Measurements from ENCODE around the gene REM1. TPM values are rescaled to one million over a fixed set of nuclear protein-coding genes. Genes with fewer than 3 reads are reported as not detected.

The REM1 gene
- total RNA-seq, 1 experiment from 2014 or later = not detected

- no CpG with 5 or more reads among the region's 31 CpGs for WGBS (ENCODE audit: extremely low coverage, insufficient read length, low lambda C conversion rate)
- H3K27me3 ChIP-seq (ENCODE audit: insufficient read depth, low read length) = 0 out of 2 replicates have a peak, but pooled peaks cover 2% of the 10 kb centered on the region
- TF ChIP-seq CTCF (conservative IDR thresholded peaks at IDR 0.05) = no peak
These were observed 10.6 kb downstream of the REM1 start for GRCh38 chr20:31485450-31486339.

More at GRCh38 chr20:31485450-31486339, 10.6 kb downstream of the REM1 start:
- Histone ChIP-seq H2AK5ac (ENCODE audit: insufficient read length, low read length) (no peak overlapping the region), H3K4me2 (ENCODE audit: insufficient read depth, insufficient read length, low read length) (peak overlapping the region; percentile 10), H3K18ac (ENCODE audit: insufficient read length, low read depth, low read length) (no peak overlapping the region), H3K79me1 (ENCODE audit: insufficient read depth, low read depth, low read length, poor library complexity, severe bottlenecking) (no peaks in the 10 kb centered on the region), H3K14ac (ENCODE audit: insufficient read depth, low read length) (no peak overlapping the region), H2BK120ac (ENCODE audit: low read depth, low read length, poor library complexity, severe bottlenecking) (no peak overlapping the region), H3K4me1 (ENCODE audit: insufficient read depth, low read length) (no peaks in the 10 kb centered on the region), H3K79me2 (ENCODE audit: insufficient read depth, low read length) (no peaks in the 10 kb centered on the region), H3K23ac (ENCODE audit: insufficient read length, low read depth, low read length) (no peak overlapping the region), H3K56ac (ENCODE audit: insufficient read length, low read depth, low read length) (no peak overlapping the region), H4K8ac (replicated peaks; ENCODE audit: insufficient read length, low read depth, low read length) (no peak overlapping the region), H3K9ac (ENCODE audit: extremely low read depth, insufficient read length, low read length) (no peak overlapping the region), H3K27ac (ENCODE audit: insufficient read length, low read depth, low read length) (no peak overlapping the region), H3K9me3 (ENCODE audit: control insufficient read depth, low read depth, low read length) (peaks cover 72% of the 10 kb centered on the region), H3K23me2 (ENCODE audit: insufficient read length, low read depth, low read length, poor library complexity, severe bottlenecking) (no peaks in the 10 kb centered on the region), H2BK5ac (ENCODE audit: insufficient read length, low read length) (no peak overlapping the region), H2BK12ac (ENCODE audit: insufficient read length, low read depth, low read length) (no peak overlapping the region), H3K4ac (ENCODE audit: low read depth, low read length) (no peak overlapping the region), H4K5ac (ENCODE audit: insufficient read length, low read depth, low read length) (no peak overlapping the region), H3T11ph (ENCODE audit: low read length) (no peak overlapping the region), H2BK20ac (ENCODE audit: low read depth, low read length, poor library complexity, severe bottlenecking) (no peak overlapping the region), H2BK15ac (ENCODE audit: low read depth, low read length) (no peak overlapping the region), H4K20me1 (ENCODE audit: control insufficient read depth, insufficient read depth, insufficient read length) (no peaks in the 10 kb centered on the region), H4K91ac (ENCODE audit: insufficient read length, low read depth, low read length) (no peak overlapping the region), H2AFZ (ENCODE audit: low read length) (no peak overlapping the region)
- H3K36me3 Mint-ChIP-seq (ENCODE audit: insufficient read depth in 1 of 3, low read depth in 3 of 3) = peaks cover 8 to 44% (median 23%) of the 10 kb centered on the region in 3 experiments
- H3K9me3 Mint-ChIP-seq = peaks cover 77 to 95% of the 10 kb centered on the region in 2 experiments
- H3K27me3 Mint-ChIP-seq (ENCODE audit: low read depth) = peaks cover 16% of the 10 kb centered on the region
- no peak overlapping the region for H3K27ac Mint-ChIP-seq
- H3K4me3 Mint-ChIP-seq = 0 out of 5 replicates have a peak overlapping the region, but pooled peaks of 1 of the 2 experiments have one; percentile 41
- H3K4me1 Mint-ChIP-seq = no peaks in the 10 kb centered on the region
- no peak for DNase-seq
